Sciatic nerve (tissue), 2 donors: ENCODE results near the gene NEUROG3. TPM values are rescaled to one million over a fixed set of nuclear protein-coding genes. Genes with fewer than 3 reads are reported as not detected.
"Not testable (repeated sequence)": the region's sequence is repeated elsewhere in the genome, so short reads cannot be mapped to it uniquely, and the experiment has no call there.

Experiments used
- ATAC-seq: fragments of 200-7000 bp; cut with Tn5 transposase; one replicate; pipeline ENCODE4 v1.9.1; 2020; ENCODE audit warnings: mild to moderate bottlenecking, moderate library complexity
- DNase-seq: peaks from one replicate; pipeline ENCODE4 v3.0.0-alpha.2; 2020; ENCODE audit warnings: low spot score
- intact Hi-C: fragments of 100-400 bp; cut with DNase I; formaldehyde crosslinking; loops from one replicate; pipeline ENCODE4 v1.14.2; 2022
- total RNA-seq: library from RNA; stranded (reverse); fragmentation: NEBNext Ultra II Directional; extraction: Animal tissue kit (Norgen Biotek cat#: 25700); gene quantifications from one replicate; pipeline ENCODE4 v1.2.1, GENCODE V29; 2021
- donor health status: DM: no; HTN: no; CAD: no.
- donor health status: DM: no; HTN: no; CAD: no.

Gene NEUROG3
- total RNA-seq, 1 donor from 2014 or later, result not detected

- intact Hi-C loops, result no loop called here
- no peak for DNase-seq
- no peak for ATAC-seq
Measured at GRCh38 chr10:69574571-69574978, 1.4 kb upstream of the NEUROG3 start.

GRCh38 chr10:69572159-69573055 lies 815 bp downstream of the NEUROG3 start:
- DNase-seq (no peak), ATAC-seq (peak; percentile 31)
- intact Hi-C loops, result no loop called here

GRCh38 chr10:69571618-69572158 lies 1.5 kb downstream of the NEUROG3 start:
- DNase-seq (no peak), ATAC-seq (no peak)
- intact Hi-C loops, result no loop called here

- ATAC-seq (no peak), DNase-seq (no peak)
- intact Hi-C loops, result no loop called here
Measured at GRCh38 chr10:69570050-69570816, 3.0 kb downstream of the NEUROG3 start.

- intact Hi-C loops, result no loop called here
- ATAC-seq (no peak), DNase-seq (no peak)
Measured at GRCh38 chr10:69569396-69569934, 3.8 kb downstream of the NEUROG3 start.

GRCh38 chr10:69568472-69569395 lies 4.5 kb downstream of the NEUROG3 start:
- ATAC-seq, result no peak
- intact Hi-C loops, result no loop called here

GRCh38 chr10:69567920-69568319 lies 5.3 kb downstream of the NEUROG3 start:
- ATAC-seq (no peak), DNase-seq (peak; percentile 68)
- intact Hi-C loops, result no loop called here

More at GRCh38 chr10:69568472-69569395, 4.5 kb downstream of the NEUROG3 start:
- DNase-seq, result no peak

- ATAC-seq (no peak), DNase-seq (no peak)
- intact Hi-C loops, result no loop called here
Measured at GRCh38 chr10:69562731-69563254, 10.4 kb downstream of the NEUROG3 start.

- DNase-seq, result no peak
- ATAC-seq, result no peak
- intact Hi-C loops, result no loop called here
Measured at GRCh38 chr10:69559525-69559924, 13.7 kb downstream of the NEUROG3 start.

GRCh38 chr10:69558559-69558958 lies 14.7 kb downstream of the NEUROG3 start:
- ATAC-seq (no peak), DNase-seq (no peak)
- intact Hi-C loops, result no loop called here

- intact Hi-C loops, result no loop called here
- ATAC-seq, result no peak
- DNase-seq, result no peak
Measured at GRCh38 chr10:69554611-69555010, 18.6 kb downstream of the NEUROG3 start.

GRCh38 chr10:69553328-69553727 lies 19.9 kb downstream of the NEUROG3 start:
- intact Hi-C loops, result no loop called here
- DNase-seq (no peak), ATAC-seq (no peak)

- ATAC-seq, result no peak
- intact Hi-C loops, result no loop called here
- no peak for DNase-seq
Measured at GRCh38 chr10:69552268-69552667, 21.0 kb downstream of the NEUROG3 start.

GRCh38 chr10:69549959-69550358 lies 23.3 kb downstream of the NEUROG3 start:
- ATAC-seq (no peak), DNase-seq (no peak)
- intact Hi-C loops, result no loop called here

GRCh38 chr10:69541463-69541862 lies 31.8 kb downstream of the NEUROG3 start:
- ATAC-seq, result no peak
- DNase-seq, result no peak
- intact Hi-C loops, result no loop called here

GRCh38 chr10:69538461-69538860 lies 34.8 kb downstream of the NEUROG3 start:
- intact Hi-C loops, result no loop called here

GRCh38 chr10:69537449-69537848 lies 35.8 kb downstream of the NEUROG3 start:
- DNase-seq (no peak), ATAC-seq (no peak)
- intact Hi-C loops, result no loop called here

More at GRCh38 chr10:69538461-69538860, 34.8 kb downstream of the NEUROG3 start:
- ATAC-seq, result no peak
- no peak for DNase-seq

GRCh38 chr10:69536521-69536920 lies 36.7 kb downstream of the NEUROG3 start:
- intact Hi-C loops, ATAC-seq, DNase-seq: not testable (repeated sequence)
